ENCODE measurements around the gene TLR1.

DNA sequence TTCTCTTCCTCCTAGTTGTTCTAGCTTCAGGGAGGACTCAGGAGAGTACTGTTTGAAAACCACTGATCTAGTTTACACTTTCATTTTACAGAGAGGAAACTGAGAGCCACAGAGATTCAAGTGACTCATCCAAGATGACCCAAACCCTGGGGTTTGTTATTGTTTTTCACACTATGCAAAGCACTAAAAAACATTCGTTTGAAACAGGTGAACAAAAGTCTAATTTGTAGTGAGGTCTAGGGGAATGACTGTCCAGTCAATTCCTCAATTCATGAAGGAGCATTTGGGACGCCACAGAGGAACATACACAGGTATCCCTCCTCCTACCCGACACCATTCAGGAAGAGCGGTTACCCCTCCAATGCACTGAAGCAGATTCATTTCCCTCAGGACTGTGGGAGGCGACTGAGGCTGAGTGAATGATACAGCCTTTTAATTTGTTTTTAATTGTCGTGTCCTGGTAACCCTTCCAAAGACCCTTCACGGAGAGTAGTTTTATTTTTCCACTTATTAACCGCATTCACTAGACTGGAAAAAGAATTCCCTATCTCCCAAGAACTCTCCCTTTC is 52.1 kb downstream of the TLR1 start:
- TF ChIP-seq POLR2A (IDR thresholded peaks at IDR 0.05) (no peak), EP300 (IDR thresholded peaks at IDR 0.05) (no peak)
- TF ChIP-seq, protein P1, sequence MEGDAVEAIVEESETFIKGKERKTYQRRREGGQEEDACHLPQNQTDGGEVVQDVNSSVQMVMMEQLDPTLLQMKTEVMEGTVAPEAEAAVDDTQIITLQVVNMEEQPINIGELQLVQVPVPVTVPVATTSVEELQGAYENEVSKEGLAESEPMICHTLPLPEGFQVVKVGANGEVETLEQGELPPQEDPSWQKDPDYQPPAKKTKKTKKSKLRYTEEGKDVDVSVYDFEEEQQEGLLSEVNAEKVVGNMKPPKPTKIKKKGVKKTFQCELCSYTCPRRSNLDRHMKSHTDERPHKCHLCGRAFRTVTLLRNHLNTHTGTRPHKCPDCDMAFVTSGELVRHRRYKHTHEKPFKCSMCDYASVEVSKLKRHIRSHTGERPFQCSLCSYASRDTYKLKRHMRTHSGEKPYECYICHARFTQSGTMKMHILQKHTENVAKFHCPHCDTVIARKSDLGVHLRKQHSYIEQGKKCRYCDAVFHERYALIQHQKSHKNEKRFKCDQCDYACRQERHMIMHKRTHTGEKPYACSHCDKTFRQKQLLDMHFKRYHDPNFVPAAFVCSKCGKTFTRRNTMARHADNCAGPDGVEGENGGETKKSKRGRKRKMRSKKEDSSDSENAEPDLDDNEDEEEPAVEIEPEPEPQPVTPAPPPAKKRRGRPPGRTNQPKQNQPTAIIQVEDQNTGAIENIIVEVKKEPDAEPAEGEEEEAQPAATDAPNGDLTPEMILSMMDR (IDR thresholded peaks at IDR 0.05) = no peak

All from tibial nerve (tissue), 4 donors.